ENCODE data around the gene LDLRAD4.

Gene LDLRAD4

DNA sequence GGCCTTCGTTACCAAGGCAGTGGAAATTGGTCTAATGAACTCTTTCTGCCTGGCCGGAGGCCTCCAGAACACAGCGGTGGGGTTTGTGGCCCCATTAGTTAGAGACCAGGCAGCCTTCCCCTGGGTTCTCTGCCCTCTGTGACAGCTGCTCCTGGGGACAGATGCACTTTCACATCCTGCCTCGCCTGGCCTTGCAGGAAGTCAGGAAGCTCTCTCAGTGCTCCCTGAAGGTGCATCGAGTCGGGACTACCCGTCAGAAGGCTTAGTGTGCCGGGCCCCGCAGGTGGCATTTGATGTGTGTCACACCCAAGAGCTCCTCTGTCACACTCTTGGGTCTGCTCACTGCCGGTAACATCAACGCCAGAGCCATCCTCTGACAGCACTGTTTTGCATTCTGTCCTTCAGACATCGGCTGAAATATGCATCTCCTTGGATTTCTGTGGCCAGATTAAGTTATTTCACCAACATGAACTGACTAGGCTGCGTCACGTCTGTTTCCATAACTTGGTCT is 158.3 kb downstream of the LDLRAD4 start:
- no peak for DNase-seq

DNA sequence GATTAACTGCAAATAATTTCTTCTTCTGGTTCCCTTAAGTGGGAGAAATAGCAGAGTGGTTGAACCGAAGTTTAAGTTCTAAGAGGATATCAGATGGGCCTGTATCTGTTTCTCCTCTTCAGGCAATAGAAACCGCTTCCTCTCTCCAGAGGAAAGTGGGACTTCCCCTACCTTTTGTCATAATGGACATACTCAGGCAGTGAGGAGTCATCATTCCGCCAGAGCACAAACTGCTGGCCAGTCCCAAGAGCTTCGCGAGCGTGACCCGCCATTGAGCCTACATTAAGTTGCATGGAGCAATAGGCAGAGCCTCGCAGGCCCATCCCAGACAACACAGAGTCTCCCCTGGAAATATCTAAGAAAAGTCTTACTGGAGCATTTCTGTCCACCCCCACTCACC is 158.9 kb downstream of the LDLRAD4 start:
- no peak for DNase-seq

DNA sequence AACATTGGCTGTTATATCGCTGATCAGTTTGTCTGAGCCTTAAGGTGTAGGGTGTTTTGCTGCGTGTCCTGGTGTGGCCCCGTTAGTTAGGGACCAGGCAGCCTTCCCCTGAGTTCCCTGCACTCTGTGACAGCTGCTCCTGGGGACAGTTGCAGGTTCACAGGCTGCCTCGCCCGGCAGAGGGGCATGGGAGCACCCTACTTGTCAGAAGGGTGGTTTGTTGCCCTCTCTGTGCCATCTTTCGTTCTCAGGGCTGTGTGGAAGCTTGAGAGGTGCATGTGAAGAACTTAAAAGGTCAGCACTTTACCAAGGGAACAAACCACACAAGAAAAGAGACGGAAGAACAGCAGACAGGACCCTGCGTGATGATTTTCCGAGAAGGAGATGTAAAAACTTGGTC is 159.6 kb downstream of the LDLRAD4 start:
- DNase-seq: no peak

DNA sequence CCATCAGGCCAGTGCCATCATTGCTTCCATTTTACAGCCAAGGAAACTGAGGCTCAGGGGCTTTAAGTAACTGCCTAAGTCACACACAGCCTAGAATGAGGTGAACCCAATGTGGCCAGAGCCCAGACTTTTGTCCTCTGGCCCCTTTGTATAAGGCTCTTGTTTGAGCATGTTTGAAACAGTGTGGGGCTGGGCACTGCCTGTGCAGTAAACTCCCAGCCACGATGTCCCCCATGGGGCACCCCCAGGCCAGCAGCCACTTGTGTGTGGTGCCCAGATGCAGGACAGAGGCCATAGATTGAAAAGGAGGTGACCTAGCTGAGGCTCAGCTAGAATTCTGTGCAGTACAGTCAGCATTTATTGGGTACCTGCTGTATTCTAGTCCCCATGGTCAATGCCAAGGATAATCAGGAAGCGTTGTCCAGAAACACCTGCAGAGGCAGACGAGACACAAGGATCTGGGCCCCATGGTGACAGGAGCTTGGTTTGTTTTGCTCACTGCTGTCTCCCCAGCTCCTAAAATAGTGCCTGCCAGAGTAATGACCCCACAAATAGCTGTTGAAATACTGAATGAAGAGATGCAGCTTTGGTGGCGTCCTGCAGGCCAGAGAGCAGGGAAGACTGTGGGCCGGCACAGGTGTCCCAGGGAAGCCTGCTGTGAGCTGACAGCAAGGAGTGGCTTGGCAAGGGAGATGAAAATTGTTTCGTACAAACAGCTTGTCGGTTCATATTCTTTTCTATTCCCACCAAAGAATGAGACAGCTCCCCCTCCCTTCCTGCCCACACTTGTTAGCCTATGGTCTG is 160.7 kb downstream of the LDLRAD4 start:
- DNase-seq: no peak

DNA sequence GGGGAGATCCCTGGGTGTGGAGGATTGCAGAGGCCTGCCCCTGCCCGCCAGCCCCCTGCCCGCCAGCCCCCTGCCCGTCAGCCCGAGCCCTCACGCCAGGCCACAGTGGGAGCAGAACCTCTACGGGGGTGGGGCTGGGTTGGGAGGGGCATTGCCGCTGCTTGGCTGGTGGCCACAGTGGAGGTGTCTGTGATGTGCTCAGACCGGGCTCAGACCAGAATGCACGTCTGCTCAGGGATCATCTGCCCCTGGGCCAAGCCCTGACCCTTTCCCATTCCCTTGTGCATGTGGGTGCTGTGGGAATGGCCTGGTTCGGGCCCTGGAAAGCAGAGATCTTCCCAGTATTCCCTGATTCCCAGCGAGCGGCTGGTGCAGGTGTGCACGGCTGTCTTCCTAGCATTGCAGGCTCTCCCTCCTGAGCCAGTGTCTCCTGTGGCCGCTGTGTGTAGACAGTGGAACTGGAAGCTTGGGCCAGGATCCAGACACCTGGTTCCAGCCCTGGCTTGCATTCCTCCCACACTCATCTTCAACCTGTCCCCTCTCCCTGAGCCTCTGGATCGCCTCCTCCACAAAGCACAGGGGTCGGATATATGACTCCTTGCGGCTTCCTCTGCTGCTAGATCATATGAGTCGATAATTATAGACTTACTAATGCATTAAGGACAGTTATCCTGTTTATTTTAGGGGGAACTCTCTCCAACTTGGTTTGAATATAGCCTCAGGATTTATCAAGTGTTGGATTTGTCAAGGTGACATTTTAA is 161.6 kb downstream of the LDLRAD4 start:
- no peak for DNase-seq

DNA sequence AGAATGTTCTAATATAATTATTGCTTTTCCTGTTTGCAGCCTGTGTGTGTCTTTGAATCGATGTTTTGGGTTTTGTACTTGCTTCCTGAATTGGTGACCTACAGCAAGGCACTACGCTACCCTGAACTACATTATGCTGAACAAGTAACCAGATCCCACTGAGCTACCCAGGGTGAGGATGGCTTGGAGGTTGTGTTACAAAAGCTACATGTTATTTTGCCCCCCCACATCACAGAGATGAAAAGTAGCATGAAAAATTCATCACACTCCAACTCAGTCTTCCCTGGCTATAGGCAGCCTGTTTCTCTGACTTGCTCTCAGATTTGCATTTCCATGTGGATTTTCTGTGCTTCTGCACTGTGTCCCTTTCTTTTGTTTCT is 162.1 kb downstream of the LDLRAD4 start:
- no peak for DNase-seq

DNA sequence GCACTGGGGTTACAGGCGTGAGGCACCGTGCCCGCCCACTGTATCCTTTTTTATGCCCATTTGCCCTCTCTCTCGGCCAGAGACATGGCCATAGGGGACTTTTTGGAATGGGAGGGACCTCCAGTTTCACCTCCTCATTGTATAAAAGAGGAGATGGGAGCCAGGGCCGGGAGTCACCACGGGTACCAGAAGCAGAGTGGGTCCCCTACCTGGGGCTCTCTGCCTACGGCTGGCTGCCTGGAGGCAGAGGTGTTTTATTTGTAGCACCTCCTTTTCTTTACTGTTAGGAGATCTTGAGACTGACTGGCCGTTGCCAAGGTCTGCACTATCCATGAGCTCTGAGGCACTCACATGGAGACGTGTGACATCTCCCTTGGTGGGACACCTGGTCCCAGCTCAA is 162.8 kb downstream of the LDLRAD4 start:
- no peak for DNase-seq

DNA sequence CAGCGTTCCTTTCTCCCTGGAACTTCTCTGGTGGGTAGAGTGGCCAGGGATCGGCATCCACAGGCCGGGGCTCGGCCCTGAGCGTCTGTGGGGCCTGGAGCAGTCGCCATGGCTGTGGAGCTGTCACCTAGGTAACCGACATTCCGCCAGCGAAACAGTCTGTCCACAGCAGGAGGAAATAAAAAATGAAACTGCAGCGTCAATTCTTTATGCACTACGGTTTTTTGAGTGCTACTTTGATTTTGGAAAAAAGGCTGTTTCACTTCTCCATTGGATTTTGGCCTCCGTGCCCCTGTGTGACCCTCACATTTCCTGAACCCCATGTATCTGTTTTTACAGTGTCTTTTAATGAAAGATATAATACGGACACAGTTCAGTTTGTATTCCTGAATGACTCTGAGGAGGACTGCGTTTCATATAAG is 163.4 kb downstream of the LDLRAD4 start:
- no peak for DNase-seq

DNA sequence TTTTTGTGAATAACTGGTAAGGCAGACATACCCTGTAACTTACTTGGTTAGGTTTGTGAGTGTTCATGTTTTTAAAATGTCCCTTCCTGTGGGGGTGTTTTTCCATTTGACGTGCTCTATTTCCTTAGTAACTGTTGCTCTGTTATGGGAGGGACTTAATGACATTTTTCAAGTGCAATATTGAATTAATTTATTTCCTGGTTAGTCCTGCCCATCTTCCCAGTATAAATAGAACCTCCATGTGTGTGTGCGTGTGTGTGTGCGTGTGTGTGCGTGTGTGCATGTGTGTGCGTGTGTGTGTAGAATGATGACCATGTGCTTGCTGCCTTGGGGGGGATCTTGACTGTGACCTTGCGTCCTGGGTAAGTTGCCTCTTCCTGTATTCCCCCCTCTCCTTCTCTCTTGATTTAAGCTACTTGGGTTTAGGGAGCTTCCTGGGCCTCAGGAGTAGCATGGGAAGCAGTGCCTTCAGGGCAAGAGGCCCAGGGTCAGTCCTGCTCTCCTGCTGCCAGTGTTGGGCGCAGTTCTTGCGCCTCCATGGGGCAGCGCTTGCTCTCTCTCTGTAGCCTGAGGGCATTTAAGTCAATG is 163.9 kb downstream of the LDLRAD4 start:
- DNase-seq: no peak

DNA sequence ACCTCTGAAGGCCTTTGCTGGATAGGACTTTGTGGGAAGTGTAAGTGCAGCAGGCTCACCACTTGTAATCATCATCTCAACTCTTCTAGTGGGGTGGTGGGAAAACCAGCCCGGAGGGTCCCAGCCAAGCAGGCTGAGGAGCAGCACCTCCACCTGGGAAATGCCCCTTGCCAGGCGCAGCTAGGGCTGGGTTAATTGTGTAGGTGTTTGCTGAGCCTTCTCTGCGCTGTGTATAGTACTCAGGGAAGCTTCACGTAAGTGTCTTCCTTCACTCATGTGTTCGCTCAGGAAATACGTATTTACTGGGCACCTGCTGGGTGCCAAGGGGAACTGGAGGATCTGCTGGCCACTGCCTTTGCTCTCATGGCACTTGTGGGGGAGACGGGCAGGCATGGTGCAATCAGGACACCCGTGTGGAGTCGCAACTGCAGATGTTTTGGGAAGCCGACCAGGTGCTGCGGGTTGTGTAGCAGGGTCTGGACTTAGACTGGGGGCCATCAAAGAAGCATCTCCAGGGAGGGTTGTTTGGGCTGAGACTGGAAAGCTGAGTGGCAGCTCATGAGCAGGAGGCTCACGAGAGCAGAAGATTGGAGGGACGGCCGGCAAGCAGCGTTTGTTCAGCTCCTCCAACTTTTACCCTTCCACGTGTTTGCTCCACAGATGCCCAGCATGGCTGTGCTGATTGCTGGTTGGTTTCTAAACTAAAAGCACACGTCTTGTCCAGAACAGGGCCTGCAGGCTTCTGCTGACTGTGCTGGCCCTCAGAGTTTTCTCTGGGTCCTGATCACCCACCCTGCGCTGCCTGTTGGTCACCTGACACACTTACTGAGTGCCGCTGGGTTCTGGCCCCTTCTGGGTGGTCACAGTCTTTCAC is 164.6 kb downstream of the LDLRAD4 start:
- no peak for DNase-seq

DNA sequence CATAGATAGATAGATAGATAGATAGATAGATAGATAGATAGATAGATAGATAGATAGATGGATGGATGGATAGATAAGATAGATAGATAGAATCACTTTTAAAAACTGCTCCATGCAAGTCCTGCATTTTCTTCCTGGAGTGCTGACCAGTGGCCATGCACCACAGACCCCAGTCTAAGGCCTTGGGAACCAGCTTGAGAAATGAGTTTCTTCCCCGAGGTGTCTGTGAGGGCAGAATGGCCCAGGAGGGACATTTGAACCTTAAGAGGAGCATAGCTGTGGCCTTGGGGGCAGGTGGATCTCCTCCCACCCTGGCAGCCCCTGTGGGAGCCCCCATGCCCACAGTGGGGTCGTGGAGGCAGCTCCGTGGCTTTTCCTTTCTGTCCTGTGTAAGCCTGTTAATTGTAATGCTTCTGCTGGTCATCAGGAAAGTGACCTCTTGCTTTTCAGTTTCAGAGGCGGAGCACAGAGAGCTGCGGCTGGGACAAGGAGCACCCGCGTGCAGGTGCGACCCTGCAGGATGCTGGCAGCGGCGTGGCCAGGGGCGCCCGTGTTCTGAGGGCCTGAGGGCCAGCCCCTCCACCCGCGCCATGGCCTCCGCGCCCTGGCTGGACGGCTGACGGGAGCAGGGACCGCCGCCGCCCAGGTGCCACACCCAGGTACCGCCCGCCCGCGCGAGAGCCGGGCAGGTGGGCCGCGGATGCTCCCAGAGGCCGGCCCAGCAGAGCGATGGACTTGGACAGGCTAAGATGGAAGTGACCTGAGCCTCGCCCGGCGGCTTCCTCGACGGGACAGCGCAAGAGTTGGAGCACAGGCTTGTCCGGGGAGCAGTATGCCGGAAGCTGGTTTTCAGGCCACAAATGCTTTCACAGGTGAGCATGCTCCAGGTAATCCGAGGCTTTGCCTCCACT is 168.6 kb downstream of the LDLRAD4 start:
- DNase-seq: no peak

DNA sequence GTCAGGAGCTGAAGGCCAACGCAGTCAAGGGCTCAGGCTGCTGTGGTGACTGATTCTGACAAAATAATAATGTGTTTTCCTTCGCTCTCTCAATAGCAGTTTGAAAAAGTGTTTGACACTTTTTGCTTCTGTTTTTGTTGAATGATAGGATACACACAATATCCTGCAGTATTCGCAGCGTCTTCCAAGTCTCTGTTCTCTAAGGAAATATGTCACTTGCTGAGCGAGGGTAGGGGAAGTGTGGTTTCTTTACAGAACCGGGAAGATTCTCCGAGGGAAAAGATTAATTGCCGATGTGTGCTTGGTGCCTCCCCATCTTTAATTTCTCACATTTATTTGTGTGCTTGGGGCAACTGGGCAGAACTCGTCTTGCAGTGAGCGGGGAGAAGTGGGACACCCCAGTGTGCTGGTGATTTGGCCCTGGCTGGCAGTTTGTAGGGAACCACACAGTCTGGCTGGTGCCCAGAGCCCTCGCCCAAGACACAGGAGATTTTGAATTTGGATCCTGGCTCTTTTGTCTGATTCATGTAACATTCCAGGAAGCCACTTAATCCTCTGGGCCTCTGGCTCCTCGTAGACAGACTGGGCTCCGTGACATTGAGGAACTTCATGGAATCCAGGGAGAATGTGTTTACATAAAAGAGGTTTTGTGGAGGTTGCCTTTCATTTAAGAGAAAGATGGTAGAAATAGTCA is 169.4 kb downstream of the LDLRAD4 start:
- no peak for DNase-seq

DNA sequence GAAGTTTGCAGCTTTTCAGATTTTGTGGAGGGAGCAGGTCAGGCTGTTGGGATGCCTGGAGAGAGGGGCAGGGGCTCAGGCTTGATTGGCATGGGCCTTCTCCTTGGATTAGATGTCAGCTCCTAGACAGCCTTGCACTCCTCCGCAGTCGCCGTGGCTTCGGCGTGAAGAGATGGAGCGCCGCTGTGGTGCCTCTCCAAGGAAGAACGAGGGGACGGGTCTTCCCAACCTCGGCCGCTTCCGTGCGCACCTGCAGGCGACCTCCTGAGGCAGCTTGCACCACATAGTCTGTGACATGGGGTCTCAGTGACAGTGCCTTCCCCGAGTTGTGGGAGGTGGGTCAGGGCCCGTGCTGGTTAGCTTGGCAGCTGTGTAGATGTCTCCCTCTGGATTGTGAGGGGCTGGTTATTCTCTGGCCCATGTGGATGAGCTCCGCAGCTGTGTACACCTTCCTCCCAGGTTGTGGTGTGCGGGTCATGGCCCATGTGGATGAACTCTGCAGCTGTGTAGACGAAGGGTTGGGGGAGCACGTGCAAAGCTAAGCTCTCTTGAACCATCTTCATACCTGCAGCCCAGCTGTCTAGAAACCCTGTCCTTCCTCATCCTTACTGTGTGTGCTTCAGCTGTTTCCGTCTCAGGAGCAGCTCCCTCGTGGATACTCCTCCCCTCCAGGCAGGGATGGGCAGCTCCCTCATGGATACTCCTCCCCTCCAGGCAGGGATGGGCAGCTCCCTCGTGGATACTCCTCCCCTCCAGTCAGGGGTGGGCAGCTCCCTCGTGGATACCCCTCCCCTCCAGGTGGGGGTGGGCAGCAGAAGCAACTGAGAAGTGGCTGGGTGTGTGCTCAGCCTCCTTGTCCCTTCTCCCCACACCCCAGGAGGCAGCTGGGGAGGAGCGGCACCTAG is 170.3 kb downstream of the LDLRAD4 start:
- DNase-seq: no peak

DNA sequence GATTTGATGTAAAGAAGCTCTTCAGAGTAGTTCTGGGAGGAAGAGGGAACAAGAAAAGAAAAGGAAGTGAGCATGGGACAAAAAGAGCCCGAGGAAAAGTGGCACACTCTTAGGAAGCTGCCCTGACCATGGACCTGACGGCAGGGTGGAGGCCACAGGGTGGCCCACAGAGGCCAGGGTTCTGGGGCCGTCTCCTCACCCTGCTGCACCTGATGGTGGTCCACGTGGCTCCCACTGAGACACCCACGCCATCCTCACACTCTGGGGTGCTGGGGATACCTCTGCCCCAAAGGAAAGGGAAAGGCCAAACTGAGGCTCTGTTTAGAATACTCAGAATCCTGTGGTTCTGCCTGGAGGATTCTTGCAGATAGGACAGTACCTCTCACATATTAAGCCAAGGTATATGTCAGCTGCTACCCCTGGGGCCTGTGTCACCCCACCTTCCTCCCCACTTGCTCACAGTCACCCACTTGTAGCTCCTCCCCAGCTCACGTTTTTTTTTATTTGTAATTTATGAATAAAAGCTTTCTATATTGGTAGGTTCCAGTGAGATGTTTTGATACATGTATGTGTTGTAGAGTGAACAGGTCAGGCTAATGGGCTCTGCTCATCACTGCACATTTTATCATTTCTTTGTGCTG is 171.1 kb downstream of the LDLRAD4 start:
- no peak for DNase-seq

DNA sequence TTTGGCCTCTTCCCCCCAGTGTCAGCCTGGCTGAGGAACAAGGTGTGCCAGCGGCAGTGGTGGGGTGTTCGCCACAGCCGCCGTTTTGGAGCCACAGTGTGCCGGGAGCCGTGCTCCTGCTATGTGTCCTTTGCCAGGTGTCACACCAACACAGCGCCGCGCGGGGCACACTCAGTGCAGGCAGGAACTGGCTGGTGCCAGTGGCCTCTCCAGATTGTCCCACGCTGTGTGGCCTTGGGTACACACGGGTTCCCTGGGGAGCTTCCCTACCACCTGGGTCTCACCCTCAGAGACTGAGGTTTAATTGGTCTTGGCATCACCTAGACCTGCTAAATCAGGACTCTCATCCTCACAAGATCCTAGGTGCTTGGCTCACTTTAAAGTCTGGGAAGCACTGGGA is 171.6 kb downstream of the LDLRAD4 start:
- no peak for DNase-seq

DNA sequence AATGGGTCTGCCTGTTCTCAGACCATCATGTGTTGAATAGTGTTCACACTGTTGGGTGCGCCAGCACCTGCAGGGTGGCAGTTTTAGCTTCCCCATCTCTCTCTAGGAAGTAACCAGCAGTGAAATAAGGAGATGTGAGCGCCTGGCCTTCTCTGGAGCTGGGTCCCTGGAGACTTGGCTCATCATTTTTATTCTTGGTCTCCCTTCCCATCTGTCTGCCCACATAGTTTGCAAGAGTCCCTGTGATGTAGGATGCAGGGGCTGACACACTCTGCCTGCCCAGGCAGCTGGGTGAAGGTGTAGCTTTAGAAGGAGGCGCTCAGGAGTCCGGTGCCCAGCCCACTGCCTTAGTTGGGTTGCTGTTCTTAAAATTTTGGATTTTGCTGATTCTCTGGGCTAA is 172.2 kb downstream of the LDLRAD4 start:
- no peak for DNase-seq

DNA sequence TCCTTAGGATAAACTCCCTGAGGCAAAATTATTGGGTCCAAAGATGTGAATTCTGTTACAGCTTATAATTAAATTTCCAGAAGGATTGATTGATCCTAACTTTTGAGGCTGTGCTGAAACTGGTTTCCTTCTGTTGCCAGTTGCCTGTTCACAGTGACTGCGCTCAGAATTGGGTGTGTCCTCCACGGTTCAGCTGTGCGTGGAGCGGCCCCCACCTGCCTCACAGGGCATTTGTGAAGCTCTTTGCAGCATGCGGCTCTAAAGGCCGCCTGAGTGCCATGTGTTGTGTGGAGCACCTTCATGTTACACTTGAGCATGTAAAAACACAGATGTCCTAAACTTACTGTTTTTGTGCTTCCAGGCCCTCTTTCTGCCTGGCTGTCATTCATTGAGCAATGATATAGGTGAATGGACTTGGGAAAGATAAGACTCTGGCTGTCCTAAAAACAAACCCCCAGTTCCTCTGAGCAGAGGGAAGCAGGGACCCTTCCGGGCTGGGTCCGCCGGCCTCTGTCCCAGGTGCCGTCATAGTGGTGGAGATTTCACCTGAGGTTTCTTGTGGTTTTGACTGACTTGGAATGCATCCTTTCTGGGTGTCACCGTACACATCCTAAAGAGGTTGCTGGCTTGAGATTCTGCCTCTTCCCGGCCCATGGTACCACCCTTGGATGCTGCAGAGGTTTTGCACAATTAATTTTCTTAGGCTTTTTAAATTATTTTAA is 173.6 kb downstream of the LDLRAD4 start:
- no peak for DNase-seq

DNA sequence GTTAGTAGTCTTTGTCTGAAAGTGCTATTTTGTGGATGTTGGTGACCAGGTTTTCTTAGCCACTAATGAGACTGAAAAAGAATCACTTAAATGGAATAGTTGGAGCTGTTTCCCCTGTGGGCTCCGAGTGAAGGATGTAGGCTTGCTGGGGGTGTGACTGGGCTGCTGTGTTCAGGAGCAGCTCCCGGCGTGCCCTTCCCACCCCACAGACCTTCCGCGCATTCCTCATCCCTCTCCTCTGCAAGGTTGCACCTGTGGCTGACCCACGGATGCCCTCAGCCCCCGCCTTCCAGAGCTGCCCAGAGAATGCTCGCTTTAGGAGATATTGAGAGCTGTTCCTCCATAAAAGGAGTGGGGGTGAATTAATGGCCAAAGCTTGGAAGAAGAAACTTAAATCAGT is 174.3 kb downstream of the LDLRAD4 start:
- no peak for DNase-seq

DNA sequence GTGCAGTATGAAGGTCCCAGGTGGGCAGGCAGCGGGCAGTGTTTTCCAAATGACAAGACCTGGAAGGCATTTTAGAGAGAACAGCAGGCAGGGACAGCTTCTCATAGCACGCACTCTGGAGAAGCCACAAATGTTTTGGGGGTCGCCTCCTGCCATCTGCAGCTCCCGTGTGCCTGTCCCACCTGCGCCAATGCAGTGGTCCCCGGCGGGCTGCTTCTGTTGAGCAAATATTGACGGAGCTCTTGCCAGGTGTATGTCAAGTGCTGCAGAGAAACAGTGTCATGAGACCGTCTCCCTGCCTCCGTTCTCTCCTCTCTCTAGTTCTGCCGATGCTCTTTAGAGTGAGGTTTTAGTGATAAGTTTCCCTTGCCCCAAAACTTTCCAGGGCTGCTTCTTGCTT is 174.8 kb downstream of the LDLRAD4 start:
- no peak for DNase-seq
